ENCODE results near the gene CETP.
"Not testable (repeated sequence)": the region's sequence is repeated elsewhere in the genome, so short reads cannot be mapped to it uniquely, and the experiment has no call there.

The CETP gene

DNA sequence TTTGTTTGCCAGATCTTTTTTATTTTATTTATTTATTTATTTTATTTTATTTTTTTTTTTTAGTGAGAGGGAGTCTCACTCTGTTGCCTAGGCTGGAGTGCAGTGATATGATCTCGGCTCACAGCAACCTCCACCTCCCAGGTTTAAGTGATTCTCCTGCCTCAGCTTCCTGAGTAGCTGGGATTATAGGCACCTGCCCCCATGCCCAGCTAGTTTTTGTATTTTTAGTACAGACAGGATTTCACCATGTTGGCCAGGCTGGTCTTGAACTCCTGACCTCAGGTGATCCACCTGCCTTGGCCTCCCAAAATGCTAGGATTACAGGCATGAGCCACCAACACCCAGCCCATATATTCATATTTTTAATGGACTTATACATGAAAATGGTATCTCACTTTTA, 30.7 kb downstream of the CETP start:
- in situ Hi-C loops (cut with MboI; ENCODE audit: low sequenced_read_pairs), result not testable (repeated sequence)

DNA sequence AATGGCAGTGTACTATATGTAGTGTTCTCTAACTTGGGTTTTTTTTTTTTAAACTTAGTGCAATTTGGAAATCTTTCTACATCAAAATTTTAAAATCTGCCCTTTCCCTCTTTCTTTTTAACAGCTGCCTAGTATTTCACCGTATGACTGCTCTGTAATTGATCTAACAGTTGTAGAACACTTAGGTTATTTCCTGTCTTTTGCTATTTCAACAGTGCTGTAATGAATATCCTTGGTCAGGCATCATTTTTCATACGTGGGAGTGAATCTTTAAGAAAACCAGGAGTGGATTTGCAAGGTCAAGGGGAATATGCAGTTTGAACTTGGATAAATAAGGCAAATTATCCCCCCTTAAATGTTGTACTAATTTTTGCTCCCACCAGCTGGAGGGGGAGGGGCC, 31.5 kb downstream of the CETP start:
- in situ Hi-C loops (cut with MboI; ENCODE audit: low sequenced_read_pairs), result no loop called here

DNA sequence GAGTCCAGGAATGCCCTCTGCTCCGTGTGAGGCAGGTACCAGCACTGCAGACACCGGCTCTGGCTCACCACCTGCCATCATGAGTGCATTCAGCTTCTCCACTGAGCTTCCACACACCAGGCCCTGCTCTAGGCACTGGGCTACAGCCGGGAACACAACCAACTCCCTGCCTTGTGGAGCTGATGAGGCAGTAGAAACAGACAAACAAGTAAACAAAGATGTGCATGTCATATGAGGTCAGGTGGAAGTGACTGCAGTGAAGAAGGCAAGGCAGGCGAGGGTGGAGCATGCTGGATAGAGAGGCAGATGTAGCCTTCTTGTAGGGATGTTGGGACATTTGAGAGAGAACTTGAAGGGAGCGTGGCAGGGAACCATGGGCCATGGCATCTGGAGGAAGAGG, 32.6 kb downstream of the CETP start:
- in situ Hi-C loops (cut with MboI; ENCODE audit: low sequenced_read_pairs), result no loop called here

DNA sequence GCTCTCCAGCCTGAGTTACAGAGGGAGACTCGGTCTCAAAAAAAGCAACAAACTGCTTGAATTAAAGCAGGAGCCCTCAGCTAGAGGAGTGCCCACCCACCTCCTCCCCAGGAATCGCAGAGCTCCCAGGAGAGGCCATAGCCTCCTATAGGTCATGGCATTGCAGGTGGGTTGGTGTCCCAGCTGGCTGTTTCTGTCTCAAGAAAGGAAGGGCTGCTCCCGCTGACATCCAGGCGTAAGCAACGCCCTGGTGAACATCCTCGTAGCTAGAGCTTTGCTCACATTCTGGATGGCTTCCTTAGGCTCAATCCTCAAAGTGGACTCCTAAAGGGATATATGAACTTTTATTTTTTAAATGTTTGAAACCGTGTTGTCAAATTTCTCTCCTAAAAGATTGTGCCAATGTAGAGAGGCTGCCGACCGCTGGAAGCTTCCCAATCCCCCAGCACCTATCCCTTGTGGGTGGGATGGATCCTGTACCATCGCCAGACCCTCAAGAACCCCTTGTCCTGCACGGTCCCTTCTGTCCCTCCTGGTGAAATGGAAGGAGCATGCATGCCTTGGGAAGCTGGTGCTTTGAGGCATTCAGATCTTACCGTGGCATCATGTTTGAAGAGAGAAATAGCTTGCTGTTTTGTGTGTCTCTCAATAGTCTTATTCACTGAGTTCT, 33.5 kb downstream of the CETP start:
- in situ Hi-C loops (cut with MboI; ENCODE audit: low sequenced_read_pairs), result no loop called here

DNA sequence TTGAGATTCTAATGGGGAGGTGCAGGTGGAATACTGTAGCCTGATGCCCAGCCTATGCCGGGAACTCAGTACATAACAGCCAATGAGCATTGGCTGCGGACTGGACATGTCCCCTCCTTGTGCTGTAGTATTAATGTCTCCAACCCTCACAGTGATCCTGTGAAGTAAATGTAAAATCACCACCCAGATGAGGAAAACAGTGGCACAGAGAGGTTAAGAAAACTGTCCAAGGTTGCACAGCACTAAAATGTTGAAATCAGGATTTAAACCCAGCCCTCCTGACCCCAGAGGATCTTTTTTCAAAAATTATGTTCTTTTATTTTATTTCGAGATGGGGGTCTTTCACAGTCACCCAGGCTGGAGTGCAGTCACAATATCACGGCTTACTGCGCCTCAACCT, 35.5 kb downstream of the CETP start:
- in situ Hi-C loops (cut with MboI; ENCODE audit: low sequenced_read_pairs), result no loop called here

DNA sequence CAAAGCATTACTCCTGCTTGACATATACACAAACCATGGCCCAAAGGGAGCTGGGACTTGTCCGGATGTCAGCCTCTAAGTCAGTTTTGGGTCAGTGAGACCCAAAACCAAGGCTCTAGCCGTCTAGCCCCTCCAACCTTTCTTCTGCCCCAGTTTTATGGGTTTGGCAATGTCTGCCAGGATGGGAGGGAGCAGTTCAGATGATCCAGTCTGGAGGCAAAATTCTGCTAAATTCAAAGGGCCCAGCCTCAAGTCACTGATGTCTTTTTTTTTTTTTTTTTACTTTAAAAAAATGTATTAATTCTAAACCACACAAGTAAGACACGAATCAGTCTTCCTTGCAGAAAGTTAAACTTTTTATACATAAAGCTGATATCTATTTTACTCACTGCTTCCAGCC, 36.2 kb downstream of the CETP start:
- in situ Hi-C loops (cut with MboI; ENCODE audit: low sequenced_read_pairs), result no loop called here

DNA sequence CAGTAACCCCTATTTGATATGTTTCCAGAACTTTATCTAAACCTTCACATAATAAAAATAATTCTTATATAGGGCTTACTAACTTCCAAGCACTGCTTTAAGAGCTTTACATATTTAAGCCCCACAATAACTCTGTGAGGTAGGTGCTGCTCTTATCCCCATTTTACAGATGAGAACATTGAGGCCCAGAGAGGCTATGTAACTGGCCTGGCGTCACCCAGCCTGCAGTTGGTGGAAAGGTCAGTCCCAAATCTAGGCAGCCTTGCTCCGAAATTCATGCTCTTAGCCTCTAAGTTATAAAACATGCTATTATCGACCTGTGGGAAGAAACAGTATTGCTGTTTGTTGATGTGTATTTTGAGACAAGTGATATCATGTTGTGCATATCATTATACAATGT, 36.6 kb downstream of the CETP start:
- in situ Hi-C loops (cut with MboI; ENCODE audit: low sequenced_read_pairs), result no loop called here

DNA sequence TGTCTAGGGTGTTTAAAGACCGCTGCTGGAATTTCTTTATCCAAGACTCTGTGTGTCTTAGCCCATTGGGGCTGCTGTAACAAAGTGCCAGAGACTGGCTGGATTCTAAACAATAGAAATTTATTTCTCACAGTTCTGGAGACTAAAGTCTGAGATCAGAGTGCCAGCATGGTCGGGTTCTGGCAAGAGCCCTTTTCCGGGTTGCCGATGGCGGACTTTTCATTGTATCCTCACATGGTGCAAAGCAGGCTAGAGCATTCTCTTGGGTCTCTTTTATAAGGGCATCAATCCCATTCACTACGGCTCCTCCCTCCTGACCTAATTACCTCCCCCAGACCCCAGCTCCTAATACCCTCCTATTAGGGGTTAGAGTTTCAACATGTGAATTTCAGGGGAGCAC, 37.1 kb downstream of the CETP start:
- in situ Hi-C loops (cut with MboI; ENCODE audit: low sequenced_read_pairs), result no loop called here

DNA sequence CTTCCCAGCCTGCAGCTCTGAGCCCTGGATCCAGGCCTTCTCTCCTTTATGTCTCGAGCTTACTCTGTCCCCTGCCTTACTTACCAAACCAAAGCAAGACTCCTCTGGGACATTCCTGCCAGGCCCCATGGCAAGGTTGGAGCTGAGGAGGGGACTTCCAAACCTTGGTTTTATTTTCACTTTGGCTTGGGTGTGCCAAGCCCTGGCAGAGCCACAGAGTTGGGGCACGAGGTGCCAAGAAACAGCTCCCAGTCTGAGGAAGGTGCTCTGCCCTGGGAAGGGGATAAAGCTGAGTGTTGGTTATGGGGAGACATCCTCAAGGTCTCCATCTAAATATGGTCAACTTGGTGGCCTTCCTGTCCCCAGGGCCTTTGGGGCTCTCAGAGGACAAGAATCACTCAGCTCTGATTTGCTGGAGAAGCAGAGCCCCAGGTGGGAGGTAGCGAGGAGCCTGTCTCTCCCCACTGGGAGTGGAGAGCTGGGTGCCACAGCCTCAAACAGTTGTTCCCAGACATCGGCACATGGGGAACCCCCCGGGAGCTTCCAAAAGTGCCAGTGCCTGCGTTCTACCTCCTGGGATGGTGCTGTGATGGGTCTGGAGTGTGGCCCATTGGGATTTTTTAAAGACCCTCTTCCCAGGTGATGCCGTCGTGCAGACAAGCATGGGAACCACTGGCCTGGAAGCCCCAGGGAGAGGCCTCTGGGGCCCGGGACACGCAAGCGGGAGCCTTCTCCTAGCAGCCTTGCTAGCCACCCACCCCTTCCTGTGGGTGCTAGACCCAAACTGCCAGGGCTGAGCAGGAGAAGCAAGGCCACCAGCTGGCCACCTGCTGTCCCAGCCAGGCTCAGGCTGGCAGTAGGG, 37.9 kb downstream of the CETP start:
- in situ Hi-C loops (cut with MboI; ENCODE audit: low sequenced_read_pairs), result no loop called here

DNA sequence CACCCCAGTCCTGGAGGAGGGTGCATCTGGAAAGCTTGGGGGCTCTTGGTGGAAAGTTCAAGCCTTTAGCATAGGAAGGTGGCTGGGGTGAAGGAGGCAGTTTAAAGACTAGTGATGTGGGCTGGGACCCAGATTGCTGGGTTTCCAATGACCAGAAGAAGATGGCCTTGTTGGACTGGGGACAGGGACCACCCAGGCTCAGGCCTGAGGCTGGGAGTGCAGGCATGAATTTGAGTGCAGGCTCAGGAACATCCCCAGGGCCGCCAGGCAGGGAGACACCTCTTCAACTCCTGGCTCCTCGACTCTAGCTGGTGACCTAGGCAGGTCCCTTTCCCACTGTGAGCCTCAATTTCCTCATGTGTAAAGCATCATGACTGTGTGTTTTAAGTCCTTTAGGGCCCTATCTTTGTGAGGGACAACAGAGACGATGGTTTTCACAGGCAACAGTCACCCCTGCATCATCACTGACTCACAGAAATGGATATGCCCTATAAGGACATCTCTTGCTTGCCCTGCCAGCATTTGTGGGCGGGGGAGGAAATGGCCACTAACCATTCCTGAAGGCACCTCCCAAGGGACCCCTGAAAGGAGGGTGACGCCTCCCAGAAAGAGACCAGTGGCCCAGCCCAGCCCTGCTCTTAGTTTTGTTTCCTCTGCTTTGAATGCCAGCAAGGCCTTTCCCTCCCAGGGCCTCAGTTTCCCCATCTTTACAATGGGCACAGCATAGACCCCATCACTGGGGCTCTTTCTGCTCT, 38.7 kb downstream of the CETP start:
- in situ Hi-C loops (cut with MboI; ENCODE audit: low sequenced_read_pairs), result no loop called here

DNA sequence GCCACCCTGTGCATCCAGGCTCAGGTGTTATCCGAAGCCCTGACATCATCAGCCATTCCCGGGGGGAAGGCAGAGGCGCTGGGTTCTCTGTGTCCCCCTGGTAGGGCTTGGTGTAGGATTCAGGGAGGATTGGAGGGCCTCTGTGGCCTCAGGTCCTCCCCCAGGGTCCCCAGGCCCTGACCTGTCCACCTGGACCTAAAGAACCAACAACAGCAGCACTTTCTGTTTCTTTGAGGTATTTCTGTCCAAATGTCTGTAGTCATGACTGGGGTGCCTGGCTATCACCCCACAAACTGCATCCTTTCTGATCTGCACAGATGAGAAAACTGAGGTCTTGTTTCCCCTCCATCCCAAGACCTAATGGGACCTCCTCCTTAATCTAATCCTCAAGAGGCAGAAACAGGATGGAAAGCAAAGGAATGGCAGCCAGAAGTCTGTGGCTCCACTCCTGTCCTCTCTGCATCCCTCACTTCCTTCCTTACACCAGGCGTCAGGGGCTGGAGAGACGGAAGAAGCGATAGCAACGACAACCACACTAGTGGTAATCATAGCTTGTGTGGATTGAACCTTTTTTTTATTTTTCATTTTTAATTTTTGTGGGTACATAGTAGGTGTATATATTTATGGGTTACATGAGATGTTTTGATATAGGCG, 39.4 kb downstream of the CETP start:
- in situ Hi-C loops (cut with MboI; ENCODE audit: low sequenced_read_pairs), result no loop called here

DNA sequence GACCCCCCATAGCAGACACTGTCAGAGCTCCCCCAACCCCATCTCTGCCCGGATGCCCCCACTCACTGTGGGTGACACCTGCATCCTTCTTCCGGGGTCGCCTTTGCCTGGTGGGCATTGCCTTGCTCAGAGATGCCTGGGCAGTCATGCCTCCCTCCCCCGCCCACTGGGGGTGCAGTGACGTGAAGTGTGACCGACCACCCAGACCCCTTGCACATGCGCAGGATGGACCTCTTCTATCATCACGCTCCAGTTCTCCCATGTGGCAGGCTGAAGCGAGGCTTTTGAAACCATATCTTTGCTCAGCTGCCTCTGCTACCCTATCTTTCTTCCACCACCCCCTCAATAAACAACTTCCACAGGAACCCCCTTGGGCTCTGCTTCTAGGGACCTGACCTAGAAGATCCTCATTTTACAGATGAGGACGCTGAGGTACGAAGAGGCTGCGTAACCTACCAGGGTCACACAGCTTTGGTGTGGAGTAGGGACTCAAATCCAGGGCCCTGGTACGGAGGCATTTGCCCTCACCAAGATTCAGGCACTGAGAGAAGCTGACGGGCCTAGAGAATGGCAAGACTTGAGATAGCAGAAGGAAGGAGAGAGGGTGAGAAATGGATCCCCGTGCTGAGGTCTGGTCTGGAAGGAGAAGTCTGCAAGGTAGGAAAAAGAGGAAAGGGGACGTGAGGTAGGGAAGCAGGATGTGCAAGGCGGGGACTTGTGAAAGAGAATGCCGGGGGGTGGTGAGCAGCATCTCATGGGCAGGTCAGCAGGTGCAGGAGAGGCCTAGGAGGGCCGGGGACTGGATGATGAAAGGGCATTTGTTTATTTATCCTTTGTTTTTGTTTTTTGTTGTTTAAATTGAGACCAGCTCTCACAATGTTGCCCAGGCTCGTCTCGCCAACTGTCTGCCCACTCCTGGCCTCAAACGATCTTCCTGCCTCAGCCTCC, 42.0 kb downstream of the CETP start:
- in situ Hi-C loops (cut with MboI; ENCODE audit: low sequenced_read_pairs), result no loop called here

DNA sequence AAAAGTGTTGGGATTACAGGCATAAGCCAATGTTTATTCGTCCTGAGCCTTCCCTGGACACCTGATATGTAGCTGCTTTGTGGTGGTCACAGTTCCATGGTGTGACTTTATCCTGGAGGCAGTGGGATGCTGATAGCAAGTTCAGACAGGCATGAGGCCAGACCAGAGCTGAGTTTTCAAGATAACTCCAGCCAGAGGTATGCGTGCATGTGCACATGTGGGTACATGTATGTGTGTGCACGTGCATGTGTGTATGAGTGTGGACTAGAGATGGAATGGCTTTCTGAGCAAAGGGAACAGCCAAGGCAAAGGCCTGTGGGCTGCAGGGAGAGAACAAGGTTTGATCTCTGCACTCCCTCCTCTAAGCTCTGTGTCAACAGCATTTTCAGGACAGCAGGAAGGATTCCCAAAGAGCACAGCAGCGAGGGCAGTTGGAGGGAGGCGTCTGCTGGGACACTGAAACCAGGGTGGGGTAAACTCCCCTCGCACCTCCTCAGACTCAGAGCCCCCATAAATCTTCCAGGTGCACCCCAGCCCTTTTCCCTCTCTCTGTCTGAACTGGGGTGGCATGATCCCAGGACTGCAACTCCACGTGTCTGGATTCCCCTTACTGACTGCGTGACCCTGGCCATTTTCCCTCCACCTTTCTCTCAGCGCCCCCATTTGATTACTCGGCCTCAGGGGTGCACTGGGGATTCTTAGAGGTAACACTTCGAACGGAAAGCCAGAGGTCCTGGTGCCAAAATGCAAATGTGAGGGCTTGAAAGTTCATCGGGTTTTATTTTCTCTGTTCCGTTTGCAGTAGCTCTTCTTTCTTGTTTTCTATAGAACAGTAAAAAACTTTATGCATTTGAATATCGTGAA, 42.9 kb downstream of the CETP start:
- in situ Hi-C loops (cut with MboI; ENCODE audit: low sequenced_read_pairs), result no loop called here

DNA sequence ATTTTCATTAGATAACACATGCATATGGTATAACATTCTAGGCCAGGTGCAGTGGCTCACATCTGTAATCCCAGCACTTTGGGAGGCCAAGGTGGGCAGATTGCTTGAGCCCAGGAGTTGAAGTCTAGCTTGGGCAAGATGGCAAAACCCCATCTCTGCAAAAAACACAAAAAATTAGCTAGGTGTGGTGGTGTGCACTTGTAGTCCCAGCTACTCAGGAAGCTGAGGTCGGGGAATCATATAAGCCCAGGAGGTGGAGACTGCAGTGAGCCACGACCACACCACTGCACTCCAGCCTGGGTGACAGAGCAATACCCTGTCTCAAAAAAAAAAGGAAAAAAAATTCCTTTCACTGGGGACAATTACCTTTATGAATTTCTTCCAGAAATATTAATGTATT, 43.8 kb downstream of the CETP start:
- in situ Hi-C loops (cut with MboI; ENCODE audit: low sequenced_read_pairs), result not testable (repeated sequence)

DNA sequence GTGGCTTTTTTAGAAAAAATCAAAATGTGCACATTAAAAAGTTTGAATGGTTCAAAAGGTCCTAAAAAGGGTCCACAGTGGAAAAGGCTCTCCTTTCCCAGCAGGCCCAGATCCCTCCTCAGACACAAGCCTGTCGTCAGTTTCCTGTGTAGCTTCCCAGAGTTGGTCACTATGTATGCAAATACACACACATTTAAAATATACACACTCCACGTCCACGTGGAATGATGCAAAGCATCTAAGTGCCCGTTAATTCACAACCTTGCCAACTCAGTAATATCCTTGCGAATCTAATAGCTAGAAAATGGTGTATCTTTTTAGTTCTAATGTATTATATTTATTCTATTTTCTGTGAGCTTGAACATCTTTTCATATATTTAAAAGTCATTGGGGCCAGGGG, 45.3 kb downstream of the CETP start:
- in situ Hi-C loops (cut with MboI; ENCODE audit: low sequenced_read_pairs), result no loop called here

DNA sequence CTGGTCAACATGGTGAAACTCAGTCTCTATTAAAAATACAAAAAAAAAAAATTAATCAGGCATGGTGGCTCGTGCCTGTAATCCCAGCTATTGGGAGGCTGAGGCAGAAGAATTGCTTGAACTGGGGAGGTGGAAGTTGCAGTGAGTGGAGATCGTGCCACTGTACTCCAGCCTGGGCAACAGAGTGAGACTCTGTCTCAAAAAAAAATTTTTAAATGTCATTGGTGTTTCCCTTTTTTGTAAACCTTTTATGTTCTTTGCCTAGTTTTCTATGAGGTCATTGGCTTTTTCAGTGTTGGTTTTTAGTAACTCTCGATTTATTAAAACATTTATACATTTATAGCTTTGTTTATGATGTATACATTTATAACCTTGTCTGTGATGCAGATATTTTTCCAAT, 45.8 kb downstream of the CETP start:
- in situ Hi-C loops (cut with MboI; ENCODE audit: low sequenced_read_pairs), result no loop called here

DNA sequence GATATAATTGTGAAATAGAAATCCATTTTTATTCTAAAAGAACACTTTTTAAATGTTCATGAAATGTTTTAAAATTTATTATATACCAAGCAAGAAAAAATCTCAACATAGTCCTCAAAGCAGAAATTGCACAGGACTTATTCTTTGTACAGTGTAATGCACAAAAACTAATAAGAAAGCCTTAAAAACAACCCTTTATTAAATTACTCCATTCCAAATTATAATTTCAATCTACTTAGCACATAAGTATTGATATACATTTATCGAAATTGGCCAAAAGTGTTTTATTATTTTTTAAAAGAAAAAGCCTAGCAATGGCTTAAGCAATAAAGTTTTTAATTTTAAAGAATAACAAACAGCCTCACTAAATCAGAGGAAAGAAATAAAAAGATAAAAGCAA, 46.7 kb downstream of the CETP start:
- in situ Hi-C loops (cut with MboI; ENCODE audit: low sequenced_read_pairs), result no loop called here

DNA sequence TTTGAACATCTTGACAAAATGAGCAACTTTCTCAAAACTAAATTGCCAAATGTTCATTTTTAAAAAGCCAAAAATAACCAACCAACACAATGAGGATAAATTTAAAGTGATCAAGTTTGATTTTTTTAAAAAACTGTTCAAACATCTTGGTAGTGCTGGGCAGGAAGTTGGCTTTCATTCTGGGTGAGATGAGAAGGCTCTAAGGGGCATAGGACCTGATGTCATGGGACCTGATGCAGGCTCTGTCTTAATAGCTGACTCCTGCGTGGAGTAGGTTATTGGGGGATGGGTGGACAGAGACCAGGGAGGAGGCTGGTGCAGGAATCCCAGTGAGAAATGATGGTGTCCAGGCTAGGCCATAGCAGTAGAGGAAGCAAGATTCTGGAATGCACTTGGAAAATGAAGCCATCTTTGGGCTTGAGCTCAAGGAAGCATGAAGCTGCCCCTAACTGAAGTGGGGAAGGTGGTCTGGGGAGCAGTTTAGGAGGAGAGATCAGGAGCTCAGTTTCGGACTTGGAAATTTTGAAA, 48.0 kb downstream of the CETP start:
- in situ Hi-C loops (cut with MboI; ENCODE audit: low sequenced_read_pairs), result no loop called here

DNA sequence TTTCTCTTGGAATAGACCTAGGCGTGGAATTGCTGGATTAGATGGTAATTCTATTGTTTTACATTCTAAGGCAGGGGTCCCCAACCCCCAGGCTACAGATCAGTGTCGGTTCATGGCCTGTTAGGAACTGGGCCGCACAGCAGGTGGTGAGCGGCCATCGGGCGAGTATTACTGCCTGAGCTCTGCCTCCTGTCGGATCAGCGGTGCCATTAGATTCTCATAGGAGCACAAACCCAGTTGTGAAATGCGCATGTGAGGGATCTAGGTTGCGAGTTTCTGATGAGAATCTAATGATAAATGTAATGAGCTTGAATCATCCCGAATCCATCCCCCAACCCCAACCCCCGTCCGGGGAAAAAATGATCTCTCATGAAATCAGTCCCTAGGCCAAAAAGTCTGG, 50.6 kb downstream of the CETP start:
- in situ Hi-C loops (cut with MboI; ENCODE audit: low sequenced_read_pairs), result no loop called here

Measured in HL-60/S4 treated with retinoic acid at 250 ng/mL for 4 days and 3 days (cell line).